K562 (cell line): ENCODE measurements around the gene FADS1. TPM values are rescaled to one million over a fixed set of nuclear protein-coding genes. Genes with fewer than 3 reads are reported as not detected.
A peak's percentile ranks its signal among the peaks of the same experiment; 100 is the strongest.

Source experiments
- ESRRA ChIP-seq: fragments of 450-650 bp; IDR thresholded peaks from 2 replicates; pipeline ENCODE4 v1.6.1; 2014; ENCODE audit warnings: low read depth, mild to moderate bottlenecking, moderate library complexity, borderline replicate concordance
- ETV6 ChIP-seq, 3 experiments: fragments of 150-350 bp in 1 of 3; sonication (generic) in 1 of 3; formaldehyde crosslinking in 1 of 3; IDR thresholded peaks; 2 replicates each; pipeline versions ENCODE4 v1.6.1 to v1.8.0; 2014 to 2022; ENCODE audit warnings: borderline replicate concordance in 2 of 3, low read depth in 2 of 3, antibody characterized with exemption in 1 of 3, low read length in 1 of 3, mild to moderate bottlenecking in 1 of 3, missing genetic modification reagents in 1 of 3
- FOXO4 ChIP-seq: fragments of 450-650 bp; formaldehyde crosslinking; IDR thresholded peaks from 2 replicates; pipeline ENCODE4 v1.4.0; 2020; ENCODE audit warnings: mild to moderate bottlenecking, moderate library complexity
- GTF2E2 ChIP-seq: fragments of 200-800 bp; sonication (Bioruptor generic); IDR thresholded peaks from 2 replicates; pipeline ENCODE4 v1.6.1; 2016; ENCODE audit warnings: missing genetic modification characterization, missing compliant biosample characterization
- ILF3 ChIP-seq: fragments of 450-650 bp; IDR thresholded peaks from 2 replicates; pipeline ENCODE4 v1.6.1; 2018; ENCODE audit warnings: antibody characterized with exemption, mild to moderate bottlenecking, moderate library complexity, borderline replicate concordance
- NR1H2 ChIP-seq: sonication (generic); formaldehyde crosslinking; IDR thresholded peaks from 2 replicates; pipeline ENCODE4 v1.4.0; 2020; ENCODE audit warnings: mild to moderate bottlenecking, missing genetic modification reagents
- NUFIP1 ChIP-seq: fragments of 450-650 bp; IDR thresholded peaks from 2 replicates; pipeline ENCODE4 v1.6.1; 2018; ENCODE audit not compliant: partially characterized antibody
- RBM22 ChIP-seq: fragments of 200-400 bp; formaldehyde crosslinking; IDR thresholded peaks from 2 replicates; pipeline ENCODE4 v1.6.1; 2018; ENCODE audit warnings: low read length, low read depth; ENCODE audit not compliant: poor library complexity, severe bottlenecking
- SIRT6 ChIP-seq: IDR thresholded peaks from one replicate; pipeline ENCODE4 v1.6.1; 2012; ENCODE audit warnings: low read depth, mild to moderate bottlenecking, control low read depth, inconsistent platforms, low read length, moderate library complexity
- SMAD4 ChIP-seq: fragments of 250-450 bp; sonication (Bioruptor Pico); conservative IDR thresholded peaks from 2 replicates; pipeline ENCODE4 v1.8.0; 2021; ENCODE audit warnings: inconsistent platforms, mild to moderate bottlenecking, moderate library complexity
- TGIF2 ChIP-seq: sonication (generic); formaldehyde crosslinking; IDR thresholded peaks from 2 replicates; pipeline ENCODE4 v1.8.1; 2022; ENCODE audit warnings: mild to moderate bottlenecking, missing genetic modification reagents, moderate library complexity
- ZBTB7A ChIP-seq: IDR thresholded peaks from 2 replicates; pipeline ENCODE4 v1.6.1; 2011; ENCODE audit warnings: low read depth, mild to moderate bottlenecking, low read length, moderate library complexity, borderline replicate concordance; ENCODE audit not compliant: control insufficient read depth
- ZNF184 ChIP-seq: sonication (generic); formaldehyde crosslinking; IDR thresholded peaks from 2 replicates; pipeline ENCODE4 v1.5.0; 2020; ENCODE audit warnings: missing genetic modification reagents
- ZNF717 ChIP-seq: fragments of 250-450 bp; sonication (Bioruptor Pico); IDR thresholded peaks from 2 replicates; pipeline ENCODE4 v1.5.0; 2021
- ZNF766 ChIP-seq: fragments of 200-800 bp; sonication (Bioruptor generic); conservative IDR thresholded peaks from 2 replicates; pipeline ENCODE4 v1.6.1; 2016; ENCODE audit warnings: missing genetic modification characterization, missing compliant biosample characterization
- ZNF79 ChIP-seq: fragments of 250-450 bp; sonication (Bioruptor Pico); IDR thresholded peaks from 2 replicates; pipeline ENCODE4 v1.4.0; 2020; ENCODE audit warnings: low read depth, mild to moderate bottlenecking, moderate library complexity
- polyA plus RNA-seq, 8 experiments: library from polyadenylated mRNA; depleted of rRNA in 4 of 8; stranded (reverse) in 5 of 8; unstranded in 3 of 8; fragments of >200 nt; fragmentation: Nextera tagmentation in 2 of 8; fragmentation: Illumina TruSeq in 1 of 8; extraction: Ambion mirVana in 2 of 8; extraction: Trizol in 1 of 8; gene quantifications; 2 replicates each; pipeline versions ENCODE4 v1.2.1 to v1.2.3, GENCODE V29; 2011 to 2014; ENCODE audit warnings: inconsistent platforms in 1 of 8, missing spikeins in 1 of 8
- total RNA-seq, 7 experiments: library from RNA; depleted of rRNA in 6 of 7; stranded (reverse); fragments of >200 nt in 6 of 7; fragmentation: Illumina TruSeq in 2 of 7; extraction: Trizol in 2 of 7; gene quantifications; 2 replicates each; pipeline versions ENCODE4 v1.2.1 to v1.2.3, GENCODE V29; 2011 to 2021; ENCODE audit warnings: low replicate concordance in 1 of 7
- TF ChIP-seq, protein P1 (sequence below): fragments of 250-450 bp; sonication (Bioruptor Pico); IDR thresholded peaks from 2 replicates; pipeline ENCODE4 v1.8.0; 2022; ENCODE audit warnings: moderate library complexity, mild to moderate bottlenecking, inconsistent platforms
- TF ChIP-seq, protein P2 (sequence below), 2 experiments: fragments of 450-650 bp; conservative IDR thresholded peaks; 2 replicates each; pipeline ENCODE4 v1.6.1; 2017; ENCODE audit warnings: mild to moderate bottlenecking in 2 of 2, moderate library complexity in 2 of 2
- TF ChIP-seq, protein P3 (sequence below), 2 experiments: fragments of 450-650 bp; IDR thresholded peaks; 2 replicates each; pipeline ENCODE4 v1.6.1; 2016
- TF ChIP-seq, protein P4 (sequence below): sonication (generic); formaldehyde crosslinking; IDR thresholded peaks from 2 replicates; pipeline ENCODE4 v1.8.0; 2022; ENCODE audit warnings: mild to moderate bottlenecking, low read depth, missing genetic modification reagents

FADS1 gene
- total and polyA plus RNA-seq, 9 of the 15 experiments (the other 6 are each of a cell fraction or from before 2014, with no cell fraction given), result 110 to 864 (median 364) TPM

DNA sequence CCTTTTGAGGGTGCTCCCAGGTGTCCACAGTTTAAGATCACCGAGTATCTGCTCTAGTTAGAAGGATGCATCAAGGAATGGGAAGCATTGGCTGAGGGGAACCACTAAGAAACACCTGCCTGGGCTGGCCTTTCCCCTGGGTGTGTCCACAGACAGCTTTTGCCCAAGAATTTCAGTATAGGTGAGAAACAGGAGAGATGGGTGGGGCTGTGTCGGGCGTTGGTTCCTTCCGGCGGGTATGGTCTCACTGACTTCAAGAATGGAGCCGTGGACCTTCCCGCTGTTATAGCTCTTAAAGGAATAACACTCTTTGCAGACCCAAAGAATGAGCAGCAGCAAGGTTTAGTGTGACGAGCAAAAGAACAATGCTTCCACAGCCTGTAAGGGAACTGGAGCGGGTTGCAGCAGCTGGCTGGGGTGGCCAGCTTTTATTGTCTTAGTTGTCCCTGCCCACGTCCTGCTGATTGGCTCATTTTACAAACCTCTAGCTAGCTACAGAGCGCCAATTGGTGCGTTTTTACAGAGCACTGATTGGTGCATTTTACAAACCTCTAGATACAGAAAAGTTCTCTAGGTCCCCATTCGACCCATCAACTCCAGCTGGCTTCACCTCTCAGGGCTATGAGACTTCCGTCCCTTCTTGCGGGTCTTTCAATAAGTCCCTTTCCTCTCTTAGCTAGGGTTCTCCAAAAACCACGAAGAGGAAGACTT is 2.4 kb downstream of the FADS1 start (continued):
- TF ChIP-seq, protein P1, sequence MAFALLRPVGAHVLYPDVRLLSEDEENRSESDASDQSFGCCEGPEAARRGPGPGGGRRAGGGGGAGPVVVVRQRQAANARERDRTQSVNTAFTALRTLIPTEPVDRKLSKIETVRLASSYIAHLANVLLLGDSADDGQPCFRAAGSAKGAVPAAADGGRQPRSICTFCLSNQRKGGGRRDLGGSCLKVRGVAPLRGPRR, result 0 out of 2 replicates have a peak, but pooled peaks have one; percentile 49
- no peak for TF ChIP-seq ZNF184 (CRISPR knock-in tag)
- TF ChIP-seq GTF2E2 (tag), result 0 out of 2 replicates have a peak, but pooled peaks have one; percentile 4
- TF ChIP-seq, protein P2, sequence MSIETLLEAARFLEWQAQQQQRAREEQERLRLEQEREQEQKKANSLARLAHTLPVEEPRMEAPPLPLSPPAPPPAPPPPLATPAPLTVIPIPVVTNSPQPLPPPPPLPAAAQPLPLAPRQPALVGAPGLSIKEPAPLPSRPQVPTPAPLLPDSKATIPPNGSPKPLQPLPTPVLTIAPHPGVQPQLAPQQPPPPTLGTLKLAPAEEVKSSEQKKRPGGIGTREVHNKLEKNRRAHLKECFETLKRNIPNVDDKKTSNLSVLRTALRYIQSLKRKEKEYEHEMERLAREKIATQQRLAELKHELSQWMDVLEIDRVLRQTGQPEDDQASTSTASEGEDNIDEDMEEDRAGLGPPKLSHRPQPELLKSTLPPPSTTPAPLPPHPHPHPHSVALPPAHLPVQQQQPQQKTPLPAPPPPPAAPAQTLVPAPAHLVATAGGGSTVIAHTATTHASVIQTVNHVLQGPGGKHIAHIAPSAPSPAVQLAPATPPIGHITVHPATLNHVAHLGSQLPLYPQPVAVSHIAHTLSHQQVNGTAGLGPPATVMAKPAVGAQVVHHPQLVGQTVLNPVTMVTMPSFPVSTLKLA (conservative IDR thresholded peaks at IDR 0.05), result no peak
- TF ChIP-seq SMAD4 (CRISPR knock-in tag), result no peak
- no peak for TF ChIP-seq ZNF79 (CRISPR knock-in tag)
- no peak for TF ChIP-seq ZNF766 (CRISPR knock-in tag)
- TF ChIP-seq ZBTB7A, result no peak
- TF ChIP-seq RBM22, result no peak
- TF ChIP-seq FOXO4 (CRISPR knock-in tag), result no peak
- TF ChIP-seq ILF3, result no peak; the same call in 1 of the 2 replicates
- no peak for TF ChIP-seq ESRRA
- TF ChIP-seq, protein P3, sequence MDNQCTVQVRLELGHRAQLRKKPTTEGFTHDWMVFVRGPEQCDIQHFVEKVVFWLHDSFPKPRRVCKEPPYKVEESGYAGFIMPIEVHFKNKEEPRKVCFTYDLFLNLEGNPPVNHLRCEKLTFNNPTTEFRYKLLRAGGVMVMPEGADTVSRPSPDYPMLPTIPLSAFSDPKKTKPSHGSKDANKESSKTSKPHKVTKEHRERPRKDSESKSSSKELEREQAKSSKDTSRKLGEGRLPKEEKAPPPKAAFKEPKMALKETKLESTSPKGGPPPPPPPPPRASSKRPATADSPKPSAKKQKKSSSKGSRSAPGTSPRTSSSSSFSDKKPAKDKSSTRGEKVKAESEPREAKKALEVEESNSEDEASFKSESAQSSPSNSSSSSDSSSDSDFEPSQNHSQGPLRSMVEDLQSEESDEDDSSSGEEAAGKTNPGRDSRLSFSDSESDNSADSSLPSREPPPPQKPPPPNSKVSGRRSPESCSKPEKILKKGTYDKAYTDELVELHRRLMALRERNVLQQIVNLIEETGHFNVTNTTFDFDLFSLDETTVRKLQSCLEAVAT (IDR thresholded peaks at IDR 0.05), result peak in 1 of 2 experiments; percentile 82; a peak in 2 of 4 replicates
- peak; percentile 59; the same call in 1 of the 2 replicates for TF ChIP-seq ZNF717 (CRISPR knock-in tag)
- TF ChIP-seq ETV6 (IDR thresholded peaks at IDR 0.05; ENCODE audit: borderline replicate concordance in 1 of 2, low read depth in 2 of 2, low read length in 1 of 2), result no peak
- TF ChIP-seq ETV6 (CRISPR knock-in tag; IDR thresholded peaks at IDR 0.05; ENCODE audit: borderline replicate concordance), result no peak
- peak; percentile 39 for TF ChIP-seq SIRT6
- TF ChIP-seq TGIF2, result no peak
- no peak for TF ChIP-seq NUFIP1
- TF ChIP-seq NR1H2, result peak; percentile 33; the same call in 1 of the 2 replicates
- TF ChIP-seq, protein P4, sequence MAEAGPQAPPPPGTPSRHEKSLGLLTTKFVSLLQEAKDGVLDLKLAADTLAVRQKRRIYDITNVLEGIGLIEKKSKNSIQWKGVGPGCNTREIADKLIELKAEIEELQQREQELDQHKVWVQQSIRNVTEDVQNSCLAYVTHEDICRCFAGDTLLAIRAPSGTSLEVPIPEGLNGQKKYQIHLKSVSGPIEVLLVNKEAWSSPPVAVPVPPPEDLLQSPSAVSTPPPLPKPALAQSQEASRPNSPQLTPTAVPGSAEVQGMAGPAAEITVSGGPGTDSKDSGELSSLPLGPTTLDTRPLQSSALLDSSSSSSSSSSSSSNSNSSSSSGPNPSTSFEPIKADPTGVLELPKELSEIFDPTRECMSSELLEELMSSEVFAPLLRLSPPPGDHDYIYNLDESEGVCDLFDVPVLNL (CRISPR knock-in tag), result peak; percentile 33; the same call in 1 of the 2 replicates
